ENCODE data around the gene GDAP2.
"Not testable (repeated sequence)": the region's sequence is repeated elsewhere in the genome, so short reads cannot be mapped to it uniquely, and the experiment has no call there.

Gene GDAP2

GRCh38 chr1:117844478-117844877 lies 84.9 kb downstream of the GDAP2 start:
- H3K36me3 ChIP-seq (replicated peaks); DNase-seq (ENCODE audit: low spot score in 2 of 2); H3K9me3 ChIP-seq; H3K27me3 ChIP-seq (ENCODE audit: low read depth); in situ Hi-C loops (cut with MboI; ENCODE audit: low sequenced_read_pairs); H3K4me1 ChIP-seq; H3K4me3 ChIP-seq: not testable (repeated sequence)

DNA sequence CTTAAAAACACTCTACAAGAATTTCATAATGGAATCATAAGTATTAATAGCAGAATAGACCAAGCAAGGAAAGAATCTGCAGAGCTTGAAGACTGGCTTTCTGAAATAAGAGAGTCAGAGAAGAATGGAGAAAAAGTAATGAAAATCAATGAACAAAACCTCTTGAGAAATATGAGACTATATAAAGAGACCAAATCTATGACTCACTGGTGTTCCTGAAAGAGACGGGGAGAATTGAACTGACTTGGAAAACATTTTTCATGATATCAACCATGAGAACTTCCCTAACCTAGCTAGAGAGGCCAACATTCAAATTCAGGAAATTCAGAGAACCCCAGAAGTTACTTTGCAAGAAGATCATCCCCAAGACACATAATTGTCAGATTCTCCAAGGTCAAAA lies 85.6 kb downstream of the GDAP2 start:
- Histone ChIP-seq H3K4me3 (no peak overlapping the region), H3K4me1 (no peaks in the 10 kb centered on the region), H3K27me3 (ENCODE audit: low read depth) (no peaks in the 10 kb centered on the region), H3K9me3 (no peaks in the 10 kb centered on the region), H3K36me3 (replicated peaks) (no peaks in the 10 kb centered on the region)
- no peak for DNase-seq (ENCODE audit: low spot score in 2 of 2)
- in situ Hi-C loops (cut with MboI; ENCODE audit: low sequenced_read_pairs), result no loop called here

DNA sequence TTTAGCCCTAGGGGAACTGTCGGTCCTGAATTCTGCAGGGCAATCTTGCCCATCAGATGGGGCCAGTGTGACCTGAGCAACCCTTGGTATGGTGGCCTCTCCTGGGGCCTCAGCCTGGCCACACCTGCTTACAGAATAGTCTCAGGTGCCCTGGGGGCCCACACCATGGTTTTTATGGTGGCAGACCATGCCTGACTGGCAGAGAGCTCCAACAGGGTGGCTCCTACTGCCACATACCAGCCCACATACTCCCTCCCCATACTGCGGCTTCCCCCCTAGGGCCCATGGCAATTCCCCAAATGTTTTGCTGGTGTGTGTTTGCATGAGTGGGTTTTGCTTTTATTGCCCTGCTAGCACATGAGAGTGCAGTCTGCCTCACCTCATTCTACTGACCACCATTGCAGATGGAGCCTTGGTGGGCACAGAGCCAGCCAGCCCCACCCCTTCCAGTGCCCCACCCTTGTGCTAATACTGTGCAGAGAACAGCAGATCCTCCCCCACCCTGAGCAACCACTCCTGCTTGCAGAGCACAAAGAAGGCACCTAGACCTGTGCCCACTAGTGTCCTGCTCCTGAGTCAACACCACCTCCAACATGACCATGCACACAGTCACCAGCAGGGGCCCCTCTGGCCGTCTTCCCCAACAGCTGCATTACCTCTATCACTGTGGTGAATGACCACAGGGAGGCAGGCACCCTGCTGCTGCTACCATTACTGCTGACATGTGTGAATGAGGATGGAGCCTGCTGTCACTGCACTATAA lies 86.8 kb downstream of the GDAP2 start:
- no peak overlapping the region for H3K4me3 ChIP-seq
- in situ Hi-C loops (cut with MboI; ENCODE audit: low sequenced_read_pairs), result no loop called here
- DNase-seq (ENCODE audit: low spot score in 2 of 2), result peak in 1 of 2 experiments; percentile 12
- no peaks in the 10 kb centered on the region for H3K9me3 ChIP-seq
- H3K36me3 ChIP-seq (replicated peaks), result no peaks in the 10 kb centered on the region
- H3K27me3 ChIP-seq (ENCODE audit: low read depth), result no peaks in the 10 kb centered on the region
- H3K4me1 ChIP-seq, result no peaks in the 10 kb centered on the region

DNA sequence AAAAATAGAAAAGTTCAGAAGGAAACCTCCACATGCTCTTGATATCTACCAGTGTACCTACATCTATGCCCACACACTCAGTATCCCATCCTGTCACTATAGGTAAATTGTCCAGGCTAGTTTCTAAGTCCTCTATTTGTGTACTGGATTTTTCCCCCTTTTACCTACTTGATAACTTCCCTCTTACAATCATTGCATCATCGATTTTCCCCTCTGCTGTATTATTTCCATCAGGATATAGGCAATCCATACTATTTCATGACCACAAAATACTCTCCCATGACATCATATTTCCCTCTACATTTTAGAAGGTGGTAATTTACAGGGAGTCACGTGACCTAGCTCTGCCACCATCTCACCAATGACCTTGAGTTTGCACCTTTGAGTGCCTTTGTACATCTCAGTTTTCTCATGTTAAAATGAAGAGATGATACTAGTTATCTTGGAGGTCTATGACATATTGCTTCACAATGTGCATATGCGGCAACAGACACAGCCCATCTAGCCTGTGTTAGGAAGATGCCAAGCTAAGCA lies 88.2 kb downstream of the GDAP2 start:
- H3K27me3 ChIP-seq (ENCODE audit: low read depth), result no peaks in the 10 kb centered on the region
- no peaks in the 10 kb centered on the region for H3K4me1 ChIP-seq
- H3K9me3 ChIP-seq, result no peaks in the 10 kb centered on the region
- H3K4me3 ChIP-seq, result no peak overlapping the region
- in situ Hi-C loops (cut with MboI; ENCODE audit: low sequenced_read_pairs), result no loop called here
- no peak for DNase-seq (ENCODE audit: low spot score in 2 of 2)
- no peaks in the 10 kb centered on the region for H3K36me3 ChIP-seq (replicated peaks)

DNA sequence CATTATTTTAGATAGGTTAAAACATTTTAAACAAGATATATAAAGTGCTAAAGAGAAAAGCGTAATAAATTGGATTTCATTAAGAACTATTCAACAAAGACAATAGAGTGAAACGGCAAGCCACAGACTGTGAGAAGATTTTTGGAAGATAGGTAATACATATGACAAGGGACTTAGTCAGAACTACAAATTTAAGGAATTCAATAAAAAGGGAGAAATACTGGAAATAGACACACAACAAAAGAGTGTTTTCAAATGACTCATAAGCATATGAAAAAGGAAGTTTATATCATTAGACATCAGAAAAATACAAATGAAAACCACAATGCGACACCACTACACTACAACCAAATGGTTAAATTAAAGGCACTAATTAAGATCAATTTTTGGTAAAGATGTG lies 90.5 kb downstream of the GDAP2 start:
- in situ Hi-C loops (cut with MboI; ENCODE audit: low sequenced_read_pairs), result no loop called here
- Histone ChIP-seq H3K4me1 (no peaks in the 10 kb centered on the region), H3K9me3 (no peaks in the 10 kb centered on the region), H3K4me3 (no peak overlapping the region), H3K36me3 (replicated peaks) (no peaks in the 10 kb centered on the region), H3K27me3 (ENCODE audit: low read depth) (no peaks in the 10 kb centered on the region)
- DNase-seq (ENCODE audit: low spot score in 2 of 2), result no peak

GRCh38 chr1:117836069-117836468 lies 93.4 kb downstream of the GDAP2 start:
- no peak overlapping the region for H3K4me3 ChIP-seq
- no peaks in the 10 kb centered on the region for H3K27me3 ChIP-seq (ENCODE audit: low read depth)
- no peaks in the 10 kb centered on the region for H3K4me1 ChIP-seq
- no peak for DNase-seq (ENCODE audit: low spot score in 2 of 2)
- no peaks in the 10 kb centered on the region for H3K36me3 ChIP-seq (replicated peaks)
- no peaks in the 10 kb centered on the region for H3K9me3 ChIP-seq
- in situ Hi-C loops (cut with MboI; ENCODE audit: low sequenced_read_pairs), result no loop called here

DNA sequence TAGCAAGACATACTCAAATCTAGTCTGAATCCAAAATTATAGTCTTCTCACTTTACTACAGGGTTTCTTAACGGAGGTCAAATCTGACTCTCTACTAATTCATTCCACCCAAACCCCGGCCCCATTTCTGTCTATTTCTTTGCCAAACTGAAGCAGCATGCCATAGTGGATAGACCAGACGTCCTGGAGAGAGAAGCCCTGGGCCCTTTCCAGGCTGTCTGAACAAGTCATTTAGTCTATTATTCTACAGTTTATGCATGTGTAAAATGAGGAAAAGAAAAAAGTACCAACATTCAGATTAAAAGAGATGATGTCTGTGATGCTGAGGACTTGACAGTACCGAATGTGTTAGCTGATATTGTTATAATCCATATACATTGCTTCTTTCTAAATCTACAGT lies 95.0 kb downstream of the GDAP2 start:
- Histone ChIP-seq H3K4me1 (no peaks in the 10 kb centered on the region), H3K27me3 (ENCODE audit: low read depth) (no peaks in the 10 kb centered on the region), H3K9me3 (no peaks in the 10 kb centered on the region), H3K4me3 (no peak overlapping the region), H3K36me3 (replicated peaks) (no peaks in the 10 kb centered on the region)
- no peak for DNase-seq (ENCODE audit: low spot score in 2 of 2)
- in situ Hi-C loops (cut with MboI; ENCODE audit: low sequenced_read_pairs), result no loop called here

GRCh38 chr1:117832453-117832852 lies 97.0 kb downstream of the GDAP2 start:
- H3K36me3 ChIP-seq (replicated peaks), result no peaks in the 10 kb centered on the region
- no peaks in the 10 kb centered on the region for H3K4me1 ChIP-seq
- H3K4me3 ChIP-seq, result no peak overlapping the region
- in situ Hi-C loops (cut with MboI; ENCODE audit: low sequenced_read_pairs), result no loop called here
- H3K9me3 ChIP-seq, result no peaks in the 10 kb centered on the region
- DNase-seq (ENCODE audit: low spot score in 2 of 2), result no peak
- no peaks in the 10 kb centered on the region for H3K27me3 ChIP-seq (ENCODE audit: low read depth)

- Histone ChIP-seq H3K4me1 (no peaks in the 10 kb centered on the region), H3K27me3 (ENCODE audit: low read depth) (no peaks in the 10 kb centered on the region), H3K36me3 (replicated peaks) (no peaks in the 10 kb centered on the region), H3K4me3 (no peak overlapping the region), H3K9me3 (no peaks in the 10 kb centered on the region)
- in situ Hi-C loops (cut with MboI; ENCODE audit: low sequenced_read_pairs), result no loop called here
- no peak for DNase-seq (ENCODE audit: low spot score in 2 of 2)
Observed at GRCh38 chr1:117830222-117830621, 99.2 kb downstream of the GDAP2 start.

- no peaks in the 10 kb centered on the region for H3K36me3 ChIP-seq (replicated peaks)
Observed at GRCh38 chr1:117828201-117828600, 101.2 kb downstream of the GDAP2 start.

GRCh38 chr1:117826540-117827078 lies 102.8 kb downstream of the GDAP2 start:
- no peaks in the 10 kb centered on the region for H3K36me3 ChIP-seq (replicated peaks)
- DNase-seq (ENCODE audit: low spot score in 2 of 2), result no peak
- no peaks in the 10 kb centered on the region for H3K4me1 ChIP-seq

More at GRCh38 chr1:117828201-117828600, 101.2 kb downstream of the GDAP2 start:
- no peaks in the 10 kb centered on the region for H3K27me3 ChIP-seq (ENCODE audit: low read depth)
- in situ Hi-C loops (cut with MboI; ENCODE audit: low sequenced_read_pairs), result no loop called here
- no peaks in the 10 kb centered on the region for H3K4me1 ChIP-seq
- H3K4me3 ChIP-seq, result no peak overlapping the region
- DNase-seq (ENCODE audit: low spot score in 2 of 2), result no peak
- H3K9me3 ChIP-seq, result no peaks in the 10 kb centered on the region

DNA sequence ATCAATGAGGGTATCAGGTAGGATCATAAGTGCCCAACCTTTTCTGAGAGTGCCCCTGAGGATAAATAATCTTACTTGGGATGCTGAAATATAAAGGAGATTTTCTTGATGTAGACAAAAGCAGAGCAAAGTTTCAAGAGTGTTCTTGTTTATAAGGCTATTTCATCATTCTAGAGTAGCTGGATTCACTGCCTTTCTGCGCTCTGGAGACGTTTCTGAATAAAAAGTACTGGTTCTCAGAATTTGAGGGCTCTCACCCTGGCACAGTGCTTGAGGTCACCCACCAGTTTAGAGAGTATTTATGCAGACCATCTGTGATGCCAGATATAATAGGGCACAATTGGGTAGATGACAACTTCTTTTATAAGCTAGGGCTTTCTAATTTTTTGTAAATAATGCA lies 103.3 kb downstream of the GDAP2 start:
- Histone ChIP-seq H3K9me3 (no peaks in the 10 kb centered on the region), H3K27me3 (ENCODE audit: low read depth) (no peaks in the 10 kb centered on the region), H3K4me3 (no peak overlapping the region), H3K36me3 (replicated peaks) (no peaks in the 10 kb centered on the region), H3K4me1 (no peaks in the 10 kb centered on the region)
- in situ Hi-C loops (cut with MboI; ENCODE audit: low sequenced_read_pairs), result no loop called here
- DNase-seq (ENCODE audit: low spot score in 2 of 2), result no peak

More at GRCh38 chr1:117826540-117827078, 102.8 kb downstream of the GDAP2 start:
- H3K27me3 ChIP-seq (ENCODE audit: low read depth), result no peaks in the 10 kb centered on the region
- in situ Hi-C loops (cut with MboI; ENCODE audit: low sequenced_read_pairs), result no loop called here
- no peak overlapping the region for H3K4me3 ChIP-seq
- H3K9me3 ChIP-seq, result no peaks in the 10 kb centered on the region

DNA sequence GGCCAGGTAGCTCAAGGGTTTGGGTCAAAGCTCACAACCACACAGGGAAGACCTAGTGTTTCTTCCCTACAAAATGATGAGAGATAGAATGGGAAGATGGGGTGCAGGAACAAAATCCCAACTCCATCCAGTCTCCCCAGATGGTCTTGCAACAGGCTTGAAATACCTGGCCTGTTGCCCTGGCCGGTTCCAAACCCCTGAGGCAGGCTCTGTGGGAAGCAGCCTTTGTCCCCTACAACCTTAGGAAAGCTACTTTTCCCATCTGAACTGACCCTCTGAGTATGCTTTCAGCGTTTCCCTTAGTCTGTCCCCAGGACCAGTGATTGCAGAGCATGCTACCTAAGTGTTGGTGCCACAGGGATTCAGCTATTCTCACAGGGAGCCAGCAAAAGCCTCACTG lies 104.0 kb downstream of the GDAP2 start:
- H3K27me3 ChIP-seq (ENCODE audit: low read depth), result no peaks in the 10 kb centered on the region
- DNase-seq (ENCODE audit: low spot score in 2 of 2), result no peak
- no peaks in the 10 kb centered on the region for H3K4me1 ChIP-seq
- no peaks in the 10 kb centered on the region for H3K36me3 ChIP-seq (replicated peaks)
- no peaks in the 10 kb centered on the region for H3K9me3 ChIP-seq
- in situ Hi-C loops (cut with MboI; ENCODE audit: low sequenced_read_pairs), result no loop called here
- no peak overlapping the region for H3K4me3 ChIP-seq

- in situ Hi-C loops (cut with MboI; ENCODE audit: low sequenced_read_pairs), result no loop called here
- no peaks in the 10 kb centered on the region for H3K27me3 ChIP-seq (ENCODE audit: low read depth)
- no peaks in the 10 kb centered on the region for H3K36me3 ChIP-seq (replicated peaks)
- H3K4me3 ChIP-seq, result no peak overlapping the region
- H3K9me3 ChIP-seq, result no peaks in the 10 kb centered on the region
- no peak for DNase-seq (ENCODE audit: low spot score in 2 of 2)
- H3K4me1 ChIP-seq, result no peaks in the 10 kb centered on the region
Observed at GRCh38 chr1:117824616-117825015, 104.8 kb downstream of the GDAP2 start.
